ENCODE measurements around the gene EPB41.
"Not testable (repeated sequence)": the region's sequence is repeated elsewhere in the genome, so short reads cannot be mapped to it uniquely, and the experiment has no call there.

EPB41 gene

DNA sequence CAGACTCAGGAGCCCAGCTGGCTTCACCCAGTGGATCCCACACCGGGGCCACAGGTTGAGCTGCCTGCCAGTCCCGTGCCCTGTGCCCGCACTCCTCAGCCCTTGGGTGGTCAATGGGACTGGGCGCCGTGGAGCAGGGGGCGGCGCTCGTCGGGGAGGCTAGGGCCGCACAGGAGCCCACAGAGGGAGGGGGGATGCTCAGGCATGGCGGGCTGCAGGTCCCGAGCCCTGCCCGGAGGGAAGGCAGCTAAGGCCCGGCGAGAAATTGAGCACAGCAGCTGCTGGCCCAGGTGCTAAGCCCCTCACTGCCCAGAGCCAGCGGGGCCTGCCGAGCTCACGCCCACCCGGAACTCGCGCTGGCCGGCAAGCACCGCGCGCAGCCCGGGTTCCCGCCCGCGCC lies 216.7 kb downstream of the EPB41 start:
- DNase-seq (ENCODE audit: low read depth in 2 of 2), result not testable (repeated sequence)

GRCh38 chr1:29133861-29134694 lies 219.7 kb downstream of the EPB41 start:
- no peak for DNase-seq (ENCODE audit: low read depth in 2 of 2)

- no peak for DNase-seq (ENCODE audit: low read depth in 2 of 2)
Measured at GRCh38 chr1:29134695-29135028, 220.3 kb downstream of the EPB41 start.

DNA sequence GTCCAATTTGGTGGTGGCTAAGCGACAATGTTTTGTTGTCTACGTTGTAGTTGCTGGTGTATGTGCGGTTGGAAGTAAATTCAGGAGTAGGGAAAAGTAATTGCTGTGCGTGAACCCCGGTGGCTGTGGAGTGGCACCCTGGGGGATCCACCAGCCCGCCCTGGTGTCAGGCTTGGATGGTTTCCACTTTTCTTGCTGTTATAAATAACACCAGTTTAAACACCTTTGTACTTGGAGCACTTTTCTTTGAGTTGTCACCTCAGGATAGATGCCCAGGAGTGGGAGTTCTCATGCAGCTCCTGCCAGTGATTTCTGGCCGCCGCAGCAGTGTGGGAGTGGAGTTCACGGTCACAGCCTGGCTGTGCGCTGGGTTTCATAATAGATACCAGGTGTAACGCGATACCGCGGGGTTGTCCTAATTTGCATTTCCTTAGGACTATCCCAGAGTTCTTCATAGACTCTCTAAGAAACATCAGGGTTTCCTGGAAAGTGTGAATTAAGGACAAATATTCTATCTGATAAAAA lies 222.1 kb downstream of the EPB41 start:
- DNase-seq (ENCODE audit: low read depth in 2 of 2), result no peak

DNA sequence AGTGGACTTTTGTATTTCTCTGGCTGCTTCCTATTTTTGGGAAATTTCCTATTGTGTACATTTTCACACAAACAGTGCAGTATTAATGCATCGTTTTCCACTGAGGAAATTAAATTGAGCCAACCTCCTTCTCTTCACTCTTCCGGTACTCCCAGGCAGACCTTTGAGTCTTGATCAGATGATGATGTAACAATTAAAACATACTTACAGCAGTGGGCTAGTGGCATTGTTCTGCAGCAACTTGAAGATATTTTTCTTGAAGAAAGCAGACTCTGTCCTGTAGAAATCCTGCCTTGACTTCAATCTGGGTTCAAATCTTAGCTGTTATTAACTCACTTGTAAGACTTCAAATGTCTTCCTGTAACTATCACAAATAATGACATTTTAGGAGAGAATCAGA lies 228.3 kb downstream of the EPB41 start:
- DNase-seq (ENCODE audit: low read depth in 2 of 2), result no peak

GRCh38 chr1:29144178-29144577 lies 229.8 kb downstream of the EPB41 start:
- DNase-seq (ENCODE audit: low read depth in 2 of 2), result no peak

DNA sequence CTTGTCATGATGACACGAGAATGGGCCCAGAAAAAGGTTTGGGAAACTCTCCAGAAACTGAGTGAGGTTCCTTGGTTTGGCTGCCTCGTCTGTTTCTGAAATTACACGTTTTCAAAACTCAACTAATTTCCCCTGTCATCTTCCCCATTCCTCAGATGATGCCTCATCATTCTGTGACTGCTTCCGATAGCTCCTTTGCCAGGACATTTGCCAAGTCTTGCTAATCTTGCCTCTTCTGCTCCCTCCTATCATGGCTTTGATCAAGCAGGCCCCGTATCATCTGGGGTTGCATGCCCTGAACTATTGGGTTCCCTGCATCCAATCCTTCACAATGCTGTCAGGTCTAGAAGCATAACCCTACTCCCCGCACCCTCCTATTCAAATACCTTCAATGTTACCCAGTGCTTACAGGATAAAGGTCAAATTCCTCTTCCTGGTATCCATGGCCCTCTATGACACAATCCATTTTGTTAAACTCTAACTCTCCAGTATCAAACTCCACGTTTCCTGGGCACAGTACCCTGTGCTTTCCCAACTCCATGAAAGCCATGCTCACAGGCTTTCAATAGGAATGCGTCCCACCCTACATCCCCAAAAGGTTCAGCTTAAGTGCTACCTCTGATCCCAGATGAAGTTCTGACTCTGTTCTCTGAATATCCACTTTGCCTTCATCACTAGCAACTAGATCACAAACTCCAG lies 231.5 kb downstream of the EPB41 start:
- DNase-seq (ENCODE audit: low read depth in 2 of 2), result no peak

- no peak for DNase-seq (ENCODE audit: low read depth in 2 of 2)
Measured at GRCh38 chr1:29148656-29149491, 234.5 kb downstream of the EPB41 start.

GRCh38 chr1:29150346-29150745 lies 236.0 kb downstream of the EPB41 start:
- not testable (repeated sequence) for DNase-seq (ENCODE audit: low read depth in 2 of 2)

- no peak for DNase-seq (ENCODE audit: low read depth in 2 of 2)
Measured at GRCh38 chr1:29152046-29152805, 237.9 kb downstream of the EPB41 start.

GRCh38 chr1:29156543-29157268 lies 242.3 kb downstream of the EPB41 start:
- DNase-seq (ENCODE audit: low read depth in 2 of 2), result no peak

- DNase-seq (ENCODE audit: low read depth in 2 of 2), result no peak
Measured at GRCh38 chr1:29157269-29157601, 242.9 kb downstream of the EPB41 start.

GRCh38 chr1:29159773-29160172 lies 245.4 kb downstream of the EPB41 start:
- no peak for DNase-seq (ENCODE audit: low read depth in 2 of 2)

- no peak for DNase-seq (ENCODE audit: low read depth in 2 of 2)
Measured at GRCh38 chr1:29162025-29162424, 247.7 kb downstream of the EPB41 start.

- DNase-seq (ENCODE audit: low read depth in 2 of 2), result no peak
Measured at GRCh38 chr1:29162476-29163138, 248.2 kb downstream of the EPB41 start.

DNA sequence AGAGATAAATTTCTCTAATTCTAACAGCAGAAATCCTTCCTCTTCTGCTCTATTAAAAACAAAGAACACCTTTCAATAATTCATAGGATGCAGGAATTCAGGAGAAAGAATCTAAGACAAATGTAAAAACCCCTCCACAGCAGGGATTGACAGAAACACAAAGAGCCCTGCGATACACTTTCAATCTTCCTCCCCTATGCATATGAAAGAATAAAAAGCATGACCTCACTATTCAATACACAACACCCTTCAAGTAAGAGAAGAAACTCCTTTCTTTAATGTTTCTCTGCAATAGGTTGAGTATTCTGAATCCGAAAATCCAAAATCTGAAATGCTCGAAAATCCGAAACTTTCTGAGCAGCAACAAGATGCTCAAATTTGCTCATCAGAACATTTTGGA lies 250.2 kb downstream of the EPB41 start:
- DNase-seq (ENCODE audit: low read depth in 2 of 2), result no peak

DNA sequence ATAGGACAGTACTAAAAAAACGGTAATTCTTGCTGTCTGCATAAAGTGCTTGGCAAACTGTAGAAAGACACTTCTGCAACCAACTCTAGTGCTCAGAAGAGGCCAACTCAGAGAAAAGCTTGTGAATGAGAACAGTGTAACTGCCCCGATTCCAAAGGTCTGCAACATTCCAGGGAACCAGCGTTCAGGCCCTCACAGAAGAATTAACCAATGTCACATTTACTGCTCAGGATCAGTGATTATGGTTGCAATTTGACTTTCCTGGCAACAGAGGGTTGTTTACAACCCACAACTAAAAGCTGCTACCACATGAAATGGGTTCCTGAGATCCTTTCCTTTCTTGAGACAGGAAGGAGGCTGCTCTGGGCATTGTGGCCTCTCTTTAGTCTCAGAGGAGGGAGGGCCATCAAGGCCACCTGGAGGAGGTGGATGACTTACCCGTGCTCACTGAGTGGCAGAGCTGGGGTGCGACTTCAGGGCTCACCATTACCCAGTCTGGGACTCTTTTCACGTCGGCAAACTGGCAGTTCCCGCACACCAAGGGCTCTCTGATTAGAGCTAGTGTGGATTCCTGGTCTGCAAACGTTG lies 252.0 kb downstream of the EPB41 start:
- DNase-seq (ENCODE audit: low read depth in 2 of 2), result no peak

DNA sequence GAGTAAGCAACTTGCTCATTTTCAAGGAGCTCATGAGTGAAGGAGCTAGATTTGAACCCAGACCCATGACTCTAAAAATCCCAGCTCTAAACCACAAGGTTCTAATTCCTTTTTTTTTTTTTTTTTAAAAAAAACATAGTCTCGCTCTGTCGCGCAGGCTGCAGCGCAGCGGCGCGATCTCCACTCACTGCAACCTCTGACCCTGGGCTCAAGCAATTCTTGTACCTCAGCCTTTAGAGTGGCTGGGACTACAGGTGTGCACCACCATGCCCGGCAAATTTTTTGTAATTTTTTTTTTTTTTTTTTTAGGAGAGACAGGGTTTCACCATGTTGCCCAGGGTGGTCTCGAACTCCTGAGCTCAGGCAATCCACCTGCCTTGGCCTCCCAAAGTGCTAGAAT lies 253.5 kb downstream of the EPB41 start:
- DNase-seq (ENCODE audit: low read depth in 2 of 2), result no peak

Measured in stimulated activated CD4-positive, alpha-beta T cell treated with anti-CD3 and anti-CD28 coated beads, Interleukin-4, amount 100 ng/mL, for 48 hours (primary cell).